HG03064 (cell line): ENCODE data around the gene SYTL3.

Experiments
- ATAC-seq: cut with Tn5 transposase; IDR thresholded peaks from one replicate; pipeline ENCODE4 v1.9.1; 2021; ENCODE audit warnings: low read depth; ENCODE audit not compliant: unreplicated experiment

The SYTL3 gene

GRCh38 chr6:158770533-158771330 is 120.9 kb downstream of the SYTL3 start:
- ATAC-seq = no peak

GRCh38 chr6:158771399-158772152 is 121.7 kb downstream of the SYTL3 start:
- no peak for ATAC-seq

GRCh38 chr6:158772172-158772571 is 122.3 kb downstream of the SYTL3 start:
- no peak for ATAC-seq

GRCh38 chr6:158772851-158773371 is 123.1 kb downstream of the SYTL3 start:
- ATAC-seq = no peak

- ATAC-seq = no peak
These were observed 124.0 kb downstream of the SYTL3 start for GRCh38 chr6:158773581-158774449.

- no peak for ATAC-seq
These were observed 125.0 kb downstream of the SYTL3 start for GRCh38 chr6:158774717-158775449.

GRCh38 chr6:158775832-158776231 is 126.0 kb downstream of the SYTL3 start:
- no peak for ATAC-seq

- ATAC-seq = no peak
These were observed 126.9 kb downstream of the SYTL3 start for GRCh38 chr6:158776737-158777136.

GRCh38 chr6:158777510-158777909 is 127.7 kb downstream of the SYTL3 start:
- ATAC-seq = no peak

- no peak for ATAC-seq
These were observed 128.2 kb downstream of the SYTL3 start for GRCh38 chr6:158778005-158778527.

- ATAC-seq = no peak
These were observed 130.5 kb downstream of the SYTL3 start for GRCh38 chr6:158780246-158780884.

GRCh38 chr6:158780988-158781691 is 131.3 kb downstream of the SYTL3 start:
- no peak for ATAC-seq

GRCh38 chr6:158781692-158782373 is 132.0 kb downstream of the SYTL3 start:
- ATAC-seq = no peak

GRCh38 chr6:158782432-158783166 is 132.7 kb downstream of the SYTL3 start:
- ATAC-seq = no peak

- no peak for ATAC-seq
These were observed 133.3 kb downstream of the SYTL3 start for GRCh38 chr6:158783167-158783450.

- no peak for ATAC-seq
These were observed 134.0 kb downstream of the SYTL3 start for GRCh38 chr6:158783851-158784250.

- ATAC-seq = no peak
These were observed 134.7 kb downstream of the SYTL3 start for GRCh38 chr6:158784505-158784904.

GRCh38 chr6:158785036-158785435 is 135.2 kb downstream of the SYTL3 start:
- no peak for ATAC-seq
